Measurements from ENCODE around the gene PRAMEF18. TPM values are rescaled to one million over a fixed set of nuclear protein-coding genes. Genes with fewer than 3 reads are reported as not detected.
"Not testable (repeated sequence)": the region's sequence is repeated elsewhere in the genome, so short reads cannot be mapped to it uniquely, and the experiment has no call there.

Gene PRAMEF18
- total and polyA plus RNA-seq, 2 experiments from 2014 or later = not detected

DNA sequence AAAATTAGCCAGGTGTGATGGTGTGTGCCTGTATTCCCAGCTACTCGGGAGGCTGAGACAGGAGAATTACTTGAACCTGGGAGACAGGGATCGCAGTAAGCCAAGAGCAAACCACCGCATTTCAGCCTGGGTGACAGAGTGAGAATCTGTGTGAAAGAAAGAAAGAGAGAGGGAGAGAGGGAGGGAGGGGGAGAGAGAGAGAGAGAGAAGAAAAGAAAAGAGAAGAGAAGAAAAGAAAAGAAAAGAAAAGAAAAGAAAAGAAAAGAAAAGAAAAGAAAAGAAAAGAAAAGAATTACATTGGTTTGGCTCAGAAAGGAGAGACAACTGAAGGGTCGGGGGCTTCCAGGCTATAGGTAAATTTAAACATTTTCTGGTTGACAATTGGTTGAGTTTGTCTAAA is 13.7 kb upstream of the PRAMEF18 start:
- in situ Hi-C loops (cut with MboI); H2AFZ ChIP-seq; H3F3A ChIP-seq (ENCODE audit: insufficient read depth); H3K9ac ChIP-seq; H3K27ac ChIP-seq; H3K4me2 ChIP-seq (ENCODE audit: unreplicated experiment); H3K79me2 ChIP-seq (ENCODE audit: insufficient read depth); H3K9me3 ChIP-seq (ENCODE audit: low read depth); H3K27me3 ChIP-seq (replicated peaks; ENCODE audit: insufficient read depth); H3K36me3 ChIP-seq (ENCODE audit: low read depth); H3K4me1 ChIP-seq (ENCODE audit: insufficient read depth); DNase-seq; H3K4me3 ChIP-seq; H4K20me1 ChIP-seq (ENCODE audit: insufficient read depth); H3K9me2 ChIP-seq (ENCODE audit: insufficient read depth): not testable (repeated sequence)
- 46 to 48% methylated on average over 4 of the region's 4 CpGs for WGBS, 2 experiments (ENCODE audit: low coverage in 1 of 2, low lambda C conversion rate in 2 of 2, missing lambda C conversion rate in 2 of 2)

DNA sequence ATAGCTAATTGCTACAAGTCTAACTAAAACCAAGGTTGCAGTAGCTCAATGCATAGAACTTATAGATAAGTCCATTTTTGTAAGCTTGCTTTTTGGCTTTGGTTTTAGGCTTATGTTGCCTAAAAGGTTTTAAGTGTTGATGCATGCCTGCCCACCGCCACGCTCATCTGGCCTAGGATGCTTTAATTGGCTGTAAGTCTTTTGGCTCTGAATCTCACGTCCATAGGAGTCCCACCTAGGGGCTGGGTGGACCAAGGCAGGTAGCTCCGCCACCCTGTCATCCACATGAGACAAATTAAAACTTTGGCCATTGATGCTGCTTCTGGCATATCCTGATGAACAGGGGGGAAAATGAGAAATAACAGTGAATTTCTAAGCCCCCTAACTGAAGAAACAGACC is 11.6 kb upstream of the PRAMEF18 start:
- DNase-seq; H3K4me1 ChIP-seq (ENCODE audit: insufficient read depth); H3K9me3 ChIP-seq (ENCODE audit: low read depth); H2AFZ ChIP-seq; H3K27me3 ChIP-seq (replicated peaks; ENCODE audit: insufficient read depth); H3F3A ChIP-seq (ENCODE audit: insufficient read depth); H3K79me2 ChIP-seq (ENCODE audit: insufficient read depth); H3K9ac ChIP-seq; H3K9me2 ChIP-seq (ENCODE audit: insufficient read depth); in situ Hi-C loops (cut with MboI); H4K20me1 ChIP-seq (ENCODE audit: insufficient read depth); H3K36me3 ChIP-seq (ENCODE audit: low read depth); H3K4me2 ChIP-seq (ENCODE audit: unreplicated experiment); H3K27ac ChIP-seq; H3K4me3 ChIP-seq: not testable (repeated sequence)
- WGBS, 2 experiments (ENCODE audit: low coverage in 1 of 2, low lambda C conversion rate in 2 of 2, missing lambda C conversion rate in 2 of 2) = 27% methylated on average over 4 of the region's 4 CpGs

DNA sequence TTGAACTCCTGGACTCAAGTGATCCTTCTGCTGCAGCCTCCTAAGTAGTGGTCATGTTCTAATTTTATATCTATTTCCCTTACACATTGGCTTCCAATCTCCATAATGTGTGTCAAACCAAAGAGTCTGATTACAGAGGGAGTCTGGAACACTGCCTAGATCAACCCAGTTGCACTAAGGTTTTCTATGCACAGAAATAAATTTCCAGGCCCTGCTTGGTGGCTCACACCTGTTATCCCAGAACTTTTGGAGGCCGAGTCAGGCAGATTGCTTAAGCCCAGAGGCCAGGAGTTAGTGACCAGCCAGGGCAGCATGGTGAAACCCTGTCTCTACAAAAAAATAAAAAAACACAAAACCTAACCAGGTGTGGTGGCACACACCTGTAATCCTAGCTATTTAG is 8.1 kb upstream of the PRAMEF18 start:
- H3K4me1 ChIP-seq (ENCODE audit: insufficient read depth); H3K36me3 ChIP-seq (ENCODE audit: low read depth); H3K27ac ChIP-seq; H3F3A ChIP-seq (ENCODE audit: insufficient read depth); H3K9me3 ChIP-seq (ENCODE audit: low read depth); H2AFZ ChIP-seq; H3K27me3 ChIP-seq (replicated peaks; ENCODE audit: insufficient read depth); H3K9ac ChIP-seq; H4K20me1 ChIP-seq (ENCODE audit: insufficient read depth); in situ Hi-C loops (cut with MboI); H3K79me2 ChIP-seq (ENCODE audit: insufficient read depth); DNase-seq; H3K9me2 ChIP-seq (ENCODE audit: insufficient read depth); H3K4me3 ChIP-seq; H3K4me2 ChIP-seq (ENCODE audit: unreplicated experiment): not testable (repeated sequence)
- WGBS, 2 experiments (ENCODE audit: low coverage in 1 of 2, low lambda C conversion rate in 2 of 2, missing lambda C conversion rate in 2 of 2) = 6 to 16% methylated on average over 1 of the region's 1 CpG

DNA sequence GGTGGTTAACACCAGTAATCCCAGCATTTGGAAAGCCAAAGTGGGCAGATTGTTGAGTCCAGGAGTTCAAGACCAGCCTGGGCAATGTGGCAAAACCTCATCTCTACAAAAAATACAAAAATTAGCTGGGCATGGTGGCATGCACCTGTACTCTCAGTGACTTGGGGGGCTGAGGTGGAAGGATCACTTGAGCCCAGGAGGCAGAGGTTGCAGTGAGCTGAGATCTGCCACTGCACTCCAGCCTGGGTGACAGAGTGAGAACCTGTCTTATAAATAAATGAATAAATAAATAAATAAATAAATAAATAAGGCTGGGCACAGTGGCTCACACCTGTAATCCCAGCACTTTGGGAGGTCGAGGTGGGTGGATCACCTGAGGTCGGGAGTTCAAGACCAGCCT is 6.1 kb upstream of the PRAMEF18 start:
- H3K9me2 ChIP-seq (ENCODE audit: insufficient read depth); H3K9ac ChIP-seq; H3K36me3 ChIP-seq (ENCODE audit: low read depth); DNase-seq; H3K27me3 ChIP-seq (replicated peaks; ENCODE audit: insufficient read depth); H3K4me1 ChIP-seq (ENCODE audit: insufficient read depth); H3K27ac ChIP-seq; H3K79me2 ChIP-seq (ENCODE audit: insufficient read depth); H2AFZ ChIP-seq; H3F3A ChIP-seq (ENCODE audit: insufficient read depth); H3K4me3 ChIP-seq; H3K9me3 ChIP-seq (ENCODE audit: low read depth); in situ Hi-C loops (cut with MboI); H4K20me1 ChIP-seq (ENCODE audit: insufficient read depth); H3K4me2 ChIP-seq (ENCODE audit: unreplicated experiment): not testable (repeated sequence)
- WGBS, 2 experiments (ENCODE audit: low coverage in 1 of 2, low lambda C conversion rate in 2 of 2, missing lambda C conversion rate in 2 of 2) = 3 to 8% methylated on average over 2 of the region's 2 CpGs

GRCh38 chr1:13231061-13231750 is 5.3 kb upstream of the PRAMEF18 start:
- H3K27me3 ChIP-seq (replicated peaks; ENCODE audit: insufficient read depth); H3K9me2 ChIP-seq (ENCODE audit: insufficient read depth); H3F3A ChIP-seq (ENCODE audit: insufficient read depth); H3K4me3 ChIP-seq; H3K36me3 ChIP-seq (ENCODE audit: low read depth); H3K9ac ChIP-seq; H3K27ac ChIP-seq; H4K20me1 ChIP-seq (ENCODE audit: insufficient read depth); H3K4me1 ChIP-seq (ENCODE audit: insufficient read depth); DNase-seq; in situ Hi-C loops (cut with MboI); H3K4me2 ChIP-seq (ENCODE audit: unreplicated experiment); H3K79me2 ChIP-seq (ENCODE audit: insufficient read depth); H3K9me3 ChIP-seq (ENCODE audit: low read depth); H2AFZ ChIP-seq: not testable (repeated sequence)
- WGBS, 2 experiments (ENCODE audit: low coverage in 1 of 2, low lambda C conversion rate in 2 of 2, missing lambda C conversion rate in 2 of 2) = 35% methylated on average over 7 of the region's 7 CpGs

DNA sequence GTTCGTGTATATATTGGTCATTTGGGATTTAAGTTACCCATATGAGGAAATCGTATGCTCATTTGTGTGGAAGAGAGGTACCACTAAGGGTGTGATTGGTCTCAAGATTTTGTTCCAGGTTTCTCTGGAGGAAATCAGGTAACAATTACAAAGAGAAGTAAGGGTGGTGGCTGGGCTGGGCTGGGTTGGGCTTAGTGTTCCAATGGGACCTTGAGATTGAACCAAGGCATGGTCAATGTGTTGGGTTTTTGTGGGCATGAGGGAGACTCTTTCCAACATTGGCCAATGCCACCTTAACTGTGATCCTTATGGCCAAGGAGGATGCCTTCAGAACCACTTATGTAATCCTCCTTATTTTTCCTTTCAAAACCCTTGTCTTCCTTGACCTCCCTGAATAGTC is 4.6 kb upstream of the PRAMEF18 start:
- H3K4me2 ChIP-seq (ENCODE audit: unreplicated experiment); H3K36me3 ChIP-seq (ENCODE audit: low read depth); H2AFZ ChIP-seq; in situ Hi-C loops (cut with MboI); H3K27ac ChIP-seq; H3K9me2 ChIP-seq (ENCODE audit: insufficient read depth); H3K4me1 ChIP-seq (ENCODE audit: insufficient read depth); DNase-seq; H3K4me3 ChIP-seq; H3K9ac ChIP-seq; H3K9me3 ChIP-seq (ENCODE audit: low read depth); H3F3A ChIP-seq (ENCODE audit: insufficient read depth); H4K20me1 ChIP-seq (ENCODE audit: insufficient read depth); H3K27me3 ChIP-seq (replicated peaks; ENCODE audit: insufficient read depth); H3K79me2 ChIP-seq (ENCODE audit: insufficient read depth): not testable (repeated sequence)
- WGBS, 2 experiments (ENCODE audit: low coverage in 1 of 2, low lambda C conversion rate in 2 of 2, missing lambda C conversion rate in 2 of 2) = 37 to 43% methylated on average over 2 of the region's 2 CpGs

DNA sequence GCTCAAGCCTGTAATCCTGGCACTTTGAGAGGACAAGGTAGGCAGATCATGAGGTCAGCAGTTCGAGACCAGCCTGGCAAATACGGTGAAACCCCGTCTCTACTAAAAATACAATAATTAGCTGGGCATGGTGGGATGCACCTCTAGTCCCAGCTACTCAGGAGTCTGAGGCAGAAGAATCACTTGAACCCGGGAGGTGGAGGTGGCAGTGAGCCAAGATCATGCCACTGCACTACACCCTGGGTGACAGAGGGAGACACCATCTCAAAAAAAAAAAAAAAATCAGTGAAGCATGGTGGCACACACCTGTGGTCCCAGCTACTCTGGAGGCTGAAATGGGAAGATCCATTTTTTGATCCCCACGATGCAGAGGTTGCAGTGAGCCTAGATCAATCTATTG is 4.1 kb upstream of the PRAMEF18 start:
- 48 to 51% methylated on average over 5 of the region's 5 CpGs for WGBS, 2 experiments (ENCODE audit: low coverage in 1 of 2, low lambda C conversion rate in 2 of 2, missing lambda C conversion rate in 2 of 2)
- H3K27me3 ChIP-seq (replicated peaks; ENCODE audit: insufficient read depth); H3K4me3 ChIP-seq; H3K4me2 ChIP-seq (ENCODE audit: unreplicated experiment); H3F3A ChIP-seq (ENCODE audit: insufficient read depth); in situ Hi-C loops (cut with MboI); H3K27ac ChIP-seq; H3K9ac ChIP-seq; H3K36me3 ChIP-seq (ENCODE audit: low read depth); H2AFZ ChIP-seq; DNase-seq; H3K9me2 ChIP-seq (ENCODE audit: insufficient read depth); H3K79me2 ChIP-seq (ENCODE audit: insufficient read depth); H4K20me1 ChIP-seq (ENCODE audit: insufficient read depth); H3K9me3 ChIP-seq (ENCODE audit: low read depth); H3K4me1 ChIP-seq (ENCODE audit: insufficient read depth): not testable (repeated sequence)
